ENCODE data around the gene IGFBP6.
"Not testable (repeated sequence)": the region's sequence is repeated elsewhere in the genome, so short reads cannot be mapped to it uniquely, and the experiment has no call there.

The IGFBP6 gene

DNA sequence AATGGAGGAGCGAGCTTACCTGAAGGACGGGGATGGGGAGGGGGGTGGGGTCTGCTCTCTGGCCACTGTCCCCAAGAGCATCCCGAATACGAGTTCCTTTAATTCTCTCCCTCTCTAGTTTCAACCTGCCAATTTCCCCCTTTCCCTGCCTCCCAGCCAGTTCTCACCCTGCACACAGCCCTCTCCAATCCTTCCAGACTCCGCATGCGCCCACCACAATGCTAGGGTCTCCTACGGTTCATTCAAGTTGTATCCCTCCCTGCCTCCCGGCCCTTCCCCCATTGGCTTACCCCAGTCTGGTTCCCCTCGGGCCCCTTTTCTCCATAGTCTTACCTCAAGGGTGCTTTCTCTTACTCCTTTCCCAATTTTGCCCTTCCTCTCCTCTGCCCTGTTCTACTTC, 708 bp upstream of the IGFBP6 start:
- no peak for DNase-seq (ENCODE audit: low spot score)

DNA sequence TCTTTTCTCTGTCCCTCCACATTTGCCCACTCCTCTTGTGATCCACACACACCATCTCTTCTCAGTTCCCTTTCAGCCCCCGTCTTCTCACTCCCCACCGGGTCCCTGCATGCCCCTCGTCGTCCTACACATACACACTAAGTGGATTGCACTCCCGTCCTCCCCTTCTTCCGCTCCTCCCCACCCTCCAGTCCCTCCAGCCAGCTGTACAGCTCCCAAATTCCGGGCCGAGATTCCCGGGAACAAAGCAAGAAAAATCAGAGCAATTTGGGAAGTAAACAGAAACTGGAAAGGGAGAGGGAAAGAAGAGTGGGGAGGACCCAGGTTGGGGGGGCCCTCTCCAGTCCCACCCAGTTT, 282 bp upstream of the IGFBP6 start:
- peak; percentile 50 for DNase-seq (ENCODE audit: low spot score)

DNA sequence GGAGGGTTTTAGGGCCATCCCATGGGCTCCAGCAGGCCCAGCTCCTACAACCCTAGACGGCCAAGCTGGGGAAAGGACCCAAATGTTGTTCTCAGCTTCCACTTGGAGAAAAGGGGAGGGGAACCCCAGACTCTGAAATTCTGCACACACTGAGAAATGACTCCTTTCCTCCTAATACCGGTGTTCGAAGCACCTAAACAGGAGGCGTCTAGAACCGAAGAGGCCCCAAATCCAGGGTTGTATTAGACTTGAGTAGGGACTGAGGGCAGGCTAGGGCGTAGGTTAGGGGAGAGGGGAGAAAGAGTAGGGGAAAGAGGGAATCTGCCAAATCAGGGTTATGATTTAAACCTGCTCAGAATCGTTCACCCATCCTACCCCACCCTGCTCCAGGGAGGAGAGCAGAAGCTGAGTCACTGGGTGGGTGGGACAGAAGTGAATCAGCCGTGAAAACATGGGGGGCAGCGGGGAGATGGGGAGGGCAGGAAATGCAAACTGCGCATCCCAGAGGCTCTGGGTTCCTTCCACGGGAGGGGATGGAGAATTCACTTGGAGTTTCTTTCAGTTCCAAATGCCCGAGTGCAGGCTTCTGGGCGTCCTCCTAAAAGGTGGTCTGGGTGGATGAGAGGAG, 1.0 kb downstream of the IGFBP6 start:
- DNase-seq (ENCODE audit: low spot score): peak; percentile 76

DNA sequence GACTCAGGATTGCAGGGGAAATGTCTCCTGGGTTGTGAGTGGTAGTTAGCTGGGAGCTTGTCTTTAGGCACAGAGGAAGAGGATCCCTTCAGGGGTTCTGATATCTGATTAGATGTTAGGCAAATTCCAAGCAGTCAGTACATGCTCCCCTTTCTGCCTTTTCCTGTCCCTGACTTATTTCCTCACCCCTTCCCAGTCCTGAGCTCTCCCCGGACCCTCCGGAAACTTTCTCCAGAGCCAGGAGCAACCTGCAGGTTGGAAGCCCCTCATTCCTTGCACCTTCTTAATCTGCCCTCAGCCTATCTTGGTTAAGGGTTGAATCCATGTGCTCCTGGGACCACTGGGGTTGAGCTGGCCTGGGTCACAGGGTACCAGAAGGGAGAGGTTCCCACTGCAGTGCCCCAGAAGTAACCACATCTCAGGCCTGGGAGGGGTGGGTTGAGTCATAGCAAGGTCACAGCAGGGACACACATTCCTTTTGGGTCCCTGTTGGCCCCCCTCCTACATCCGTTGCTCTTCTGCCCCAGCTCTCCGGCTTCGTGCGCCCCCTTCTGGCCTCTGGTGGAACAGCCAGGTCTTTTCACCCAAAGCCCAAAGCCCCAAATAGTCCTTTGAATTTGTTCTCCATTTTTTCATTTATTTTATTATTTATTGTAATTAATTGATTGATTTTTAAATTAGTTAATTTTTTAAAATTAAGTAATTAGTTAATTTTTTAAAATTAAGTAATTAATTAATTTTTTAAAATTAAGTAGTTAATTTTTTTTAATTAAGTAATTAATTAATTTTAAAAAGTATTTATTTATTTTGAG, 1.8 kb downstream of the IGFBP6 start:
- DNase-seq (ENCODE audit: low spot score): peak; percentile 97

DNA sequence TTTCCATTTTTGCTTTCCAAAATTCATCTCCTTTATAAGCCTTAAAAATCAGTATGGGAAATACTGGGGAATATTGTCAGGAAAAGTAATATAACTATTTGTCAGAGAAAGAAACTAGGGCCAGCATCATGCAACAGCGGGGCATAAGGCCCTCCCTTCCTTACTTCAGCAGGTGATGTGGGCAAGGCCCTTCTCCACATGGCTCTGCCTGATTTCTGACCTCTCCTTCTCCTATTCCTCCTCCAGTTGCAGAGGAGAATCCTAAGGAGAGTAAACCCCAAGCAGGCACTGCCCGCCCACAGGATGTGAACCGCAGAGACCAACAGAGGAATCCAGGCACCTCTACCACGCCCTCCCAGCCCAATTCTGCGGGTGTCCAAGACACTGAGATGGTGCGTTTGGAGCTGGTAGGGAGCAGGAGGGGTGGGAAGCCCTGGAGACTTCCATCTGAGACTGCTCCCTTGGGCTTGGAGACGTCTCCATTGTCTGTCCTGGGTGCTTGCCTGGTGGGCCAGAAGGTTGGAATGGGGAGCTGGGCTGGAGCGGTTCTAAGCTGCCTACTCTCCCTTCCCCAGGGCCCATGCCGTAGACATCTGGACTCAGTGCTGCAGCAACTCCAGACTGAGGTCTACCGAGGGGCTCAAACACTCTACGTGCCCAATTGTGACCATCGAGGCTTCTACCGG, 3.1 kb downstream of the IGFBP6 start:
- peak; percentile 1 for DNase-seq (ENCODE audit: low spot score)

DNA sequence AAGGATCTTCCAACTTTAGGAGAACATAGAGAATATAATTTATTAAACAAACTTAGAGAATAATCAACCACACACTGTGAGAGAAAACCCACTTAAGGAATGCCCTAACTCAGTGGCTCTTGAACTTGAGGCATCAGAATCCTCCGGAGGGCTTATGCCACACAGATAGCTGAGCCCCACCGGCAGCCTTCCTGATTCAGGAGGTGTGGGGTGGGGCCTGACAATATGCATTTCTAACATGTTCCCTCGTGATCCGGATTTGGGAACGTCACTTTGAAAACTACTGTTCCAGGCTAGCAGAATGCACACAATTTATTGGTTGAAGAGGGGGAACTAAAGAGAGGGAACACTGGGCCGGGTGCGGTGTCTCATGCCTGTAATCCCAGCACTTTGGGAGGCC, 3.8 kb downstream of the IGFBP6 start:
- peak; percentile 1 for DNase-seq (ENCODE audit: low spot score)

DNA sequence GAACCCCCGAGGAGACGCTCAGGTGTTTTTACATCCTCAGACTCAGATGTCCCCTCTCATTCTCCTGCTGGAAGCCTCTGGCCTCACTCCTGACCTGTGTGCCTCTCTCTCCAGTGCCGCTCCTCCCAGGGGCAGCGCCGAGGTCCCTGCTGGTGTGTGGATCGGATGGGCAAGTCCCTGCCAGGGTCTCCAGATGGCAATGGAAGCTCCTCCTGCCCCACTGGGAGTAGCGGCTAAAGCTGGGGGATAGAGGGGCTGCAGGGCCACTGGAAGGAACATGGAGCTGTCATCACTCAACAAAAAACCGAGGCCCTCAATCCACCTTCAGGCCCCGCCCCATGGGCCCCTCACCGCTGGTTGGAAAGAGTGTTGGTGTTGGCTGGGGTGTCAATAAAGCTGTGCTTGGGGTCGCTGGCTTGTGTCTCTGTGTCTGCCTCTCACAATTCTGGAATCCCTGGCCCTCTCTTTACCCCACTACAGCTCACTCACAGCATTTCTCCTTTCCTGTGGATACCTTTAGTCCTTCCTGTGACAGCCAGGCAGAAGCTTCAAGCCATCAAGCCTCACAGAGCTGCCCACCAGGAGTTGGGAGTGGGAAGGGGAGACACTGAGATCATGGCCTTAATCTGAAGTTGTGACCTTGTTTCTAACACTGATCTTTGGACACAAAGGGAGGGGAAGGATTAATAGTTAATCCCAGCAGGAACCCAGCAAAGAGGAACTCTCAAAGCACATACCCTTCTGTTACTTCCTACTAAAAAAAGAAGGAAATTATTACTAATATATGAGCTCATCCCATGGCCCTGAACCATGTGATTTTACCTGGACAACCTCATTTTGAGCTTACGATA, 4.7 kb downstream of the IGFBP6 start:
- DNase-seq (ENCODE audit: low spot score): peak; percentile 2

DNA sequence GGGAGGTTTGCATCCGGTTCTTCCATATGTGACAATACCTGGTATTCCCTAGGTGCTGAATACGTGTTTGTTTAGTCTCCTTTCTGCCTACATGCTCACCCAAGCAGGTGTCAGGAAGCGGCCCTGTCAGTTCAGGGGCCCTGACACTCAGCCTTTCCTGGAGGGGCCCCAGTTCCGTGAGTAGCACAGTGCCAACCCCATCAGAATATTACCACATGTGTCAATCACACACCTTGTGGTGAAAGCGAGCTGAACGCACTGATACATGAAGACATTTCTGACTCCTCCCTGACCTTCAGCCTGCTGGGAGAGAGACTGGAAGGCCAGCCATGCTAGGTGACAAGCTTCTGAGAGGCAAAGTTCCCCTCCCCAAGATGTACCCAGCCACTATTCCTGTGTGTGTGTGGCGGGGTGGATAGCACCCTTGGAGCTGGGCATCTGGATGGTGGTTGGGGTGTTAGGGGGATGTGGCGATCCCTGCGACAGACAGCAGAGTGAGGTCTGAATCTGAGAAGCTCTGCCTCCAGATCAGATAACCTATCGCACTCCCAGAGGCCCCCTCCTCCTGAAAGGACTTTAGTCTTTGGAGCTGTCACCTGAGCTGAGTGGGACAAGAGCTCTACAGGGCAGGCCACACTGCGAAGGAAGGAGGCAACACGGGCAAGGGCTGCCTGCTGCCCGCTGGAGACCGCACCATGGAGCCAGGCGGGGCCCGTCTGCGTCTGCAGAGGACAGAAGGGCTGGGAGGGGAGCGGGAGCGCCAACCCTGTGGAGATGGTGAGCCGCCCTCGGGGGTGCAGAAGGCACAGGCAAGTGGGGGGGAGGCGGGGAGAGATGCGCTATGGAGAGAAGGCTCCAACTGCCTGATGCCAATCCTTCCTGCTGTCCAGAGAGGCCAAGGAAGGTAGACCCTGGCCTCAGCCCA, 5.7 kb downstream of the IGFBP6 start, which contains the start of gene SOAT2:
Gene SOAT2 (plus strand): TSS at position 604 of the 925 bp plus-strand sequence. CDS start 92 bp downstream, at position 696.
- no peak for DNase-seq (ENCODE audit: low spot score)

DNA sequence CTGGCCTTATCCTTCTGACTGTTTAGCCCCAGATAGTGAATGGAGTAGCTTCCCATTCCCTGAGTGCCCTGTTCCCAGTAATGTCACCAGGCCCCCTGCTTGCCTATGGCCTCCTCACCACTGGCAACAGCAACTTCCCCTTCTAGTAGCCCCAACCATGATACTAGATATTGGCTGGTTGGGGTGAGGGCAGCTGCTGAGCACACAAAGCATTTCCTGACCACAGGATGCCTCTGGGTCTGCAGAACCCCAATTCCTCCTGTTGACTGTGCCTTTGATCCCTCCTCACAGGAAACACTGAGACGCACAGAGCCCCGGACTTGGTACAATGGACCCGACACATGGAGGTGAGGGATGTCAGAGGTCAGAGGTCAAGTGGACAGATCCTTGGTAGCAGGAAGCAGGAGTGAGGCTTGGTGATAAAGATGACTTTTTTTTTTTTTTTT, 6.4 kb downstream of the IGFBP6 start:
- DNase-seq (ENCODE audit: low spot score): no peak

DNA sequence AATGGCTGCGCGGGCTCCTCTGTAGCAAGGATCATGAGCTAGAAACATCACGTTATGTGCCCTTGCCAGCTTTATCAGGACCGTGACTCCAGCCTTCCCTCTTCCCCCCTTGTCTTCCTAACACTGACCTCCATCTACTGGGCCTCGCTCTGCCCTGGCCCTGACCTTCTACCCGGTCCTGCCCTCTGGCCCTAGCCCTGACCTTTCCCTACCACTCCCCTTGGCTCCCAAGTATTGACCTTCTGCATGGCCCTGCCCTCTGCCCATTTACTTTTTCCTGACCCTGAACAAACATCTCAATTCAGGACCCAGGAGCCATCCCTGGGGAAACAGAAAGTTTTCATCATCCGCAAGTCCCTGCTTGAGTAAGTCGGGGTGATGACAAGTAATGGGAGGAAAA, 7.8 kb downstream of the IGFBP6 start:
- DNase-seq (ENCODE audit: low spot score): no peak

DNA sequence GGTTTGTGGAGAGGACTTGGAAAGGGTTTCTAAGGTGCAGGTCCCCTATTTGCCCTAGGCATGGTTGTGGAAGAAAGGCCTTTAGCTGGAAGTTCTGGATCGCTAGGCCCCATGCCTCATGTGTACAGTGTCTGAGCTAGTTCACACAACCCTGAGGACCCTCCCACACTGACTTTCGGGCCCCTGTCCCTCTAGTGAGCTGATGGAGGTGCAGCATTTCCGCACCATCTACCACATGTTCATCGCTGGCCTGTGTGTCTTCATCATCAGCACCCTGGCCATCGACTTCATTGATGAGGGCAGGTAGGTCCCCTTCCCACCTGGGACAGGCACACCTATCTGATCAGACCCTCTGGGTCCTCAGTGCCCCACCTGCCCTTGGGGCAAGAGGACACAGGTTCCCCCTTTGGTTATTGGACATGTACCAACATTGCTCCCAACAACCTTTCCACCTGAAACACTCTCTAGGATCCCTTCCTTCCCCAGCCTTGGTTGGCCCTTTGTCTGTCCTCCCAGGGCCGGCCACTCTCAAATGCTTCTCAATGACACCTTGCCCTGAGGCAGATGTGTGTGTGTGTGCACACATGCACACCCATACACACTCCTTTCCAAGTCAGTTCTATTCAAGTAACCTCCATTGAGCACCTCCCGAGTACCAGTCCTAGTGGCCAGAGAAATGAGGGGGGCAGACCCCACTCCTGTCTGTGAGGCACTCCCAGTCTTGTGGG, 8.4 kb downstream of the IGFBP6 start:
- DNase-seq (ENCODE audit: low spot score): no peak

DNA sequence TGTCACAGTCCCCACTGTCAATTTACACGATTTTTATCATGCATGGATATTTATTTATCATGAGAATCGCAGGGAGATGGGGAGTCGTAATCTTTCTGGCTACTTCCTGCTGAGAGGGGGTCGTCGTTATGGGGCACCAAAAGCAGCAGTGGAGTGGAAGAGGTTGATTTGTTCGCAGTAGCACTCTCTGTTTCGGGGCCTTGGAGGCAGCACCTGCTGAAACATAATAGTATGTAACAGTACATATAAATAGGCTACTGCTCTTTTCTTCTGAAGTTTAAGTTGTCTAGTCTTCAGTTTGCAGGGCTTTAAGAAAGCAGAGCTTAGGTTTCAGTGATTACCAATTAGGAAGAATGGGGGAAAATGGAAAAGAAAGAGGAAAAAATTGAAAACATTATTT, 9.7 kb downstream of the IGFBP6 start:
- DNase-seq (ENCODE audit: low spot score): no peak

DNA sequence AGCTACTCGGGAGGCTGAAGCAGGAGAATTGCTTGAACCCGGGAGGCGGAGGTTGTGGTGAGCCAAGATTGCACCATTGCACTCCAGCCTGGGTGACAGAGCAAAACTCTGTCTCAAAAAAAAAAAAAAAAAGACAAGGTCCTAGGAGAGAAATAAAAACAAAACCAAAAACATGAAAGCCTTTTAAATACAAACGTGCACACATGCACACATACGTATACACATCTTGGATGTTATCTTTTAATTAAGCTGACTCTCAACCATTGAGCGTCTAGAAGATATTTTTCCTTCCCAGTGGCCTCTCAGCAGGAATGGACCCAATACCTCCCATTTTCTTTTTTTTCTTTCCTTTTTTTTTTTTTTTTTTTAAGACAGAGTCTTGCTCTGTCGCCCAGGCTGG, 15.0 kb downstream of the IGFBP6 start:
- not testable (repeated sequence) for DNase-seq (ENCODE audit: low spot score)

DNA sequence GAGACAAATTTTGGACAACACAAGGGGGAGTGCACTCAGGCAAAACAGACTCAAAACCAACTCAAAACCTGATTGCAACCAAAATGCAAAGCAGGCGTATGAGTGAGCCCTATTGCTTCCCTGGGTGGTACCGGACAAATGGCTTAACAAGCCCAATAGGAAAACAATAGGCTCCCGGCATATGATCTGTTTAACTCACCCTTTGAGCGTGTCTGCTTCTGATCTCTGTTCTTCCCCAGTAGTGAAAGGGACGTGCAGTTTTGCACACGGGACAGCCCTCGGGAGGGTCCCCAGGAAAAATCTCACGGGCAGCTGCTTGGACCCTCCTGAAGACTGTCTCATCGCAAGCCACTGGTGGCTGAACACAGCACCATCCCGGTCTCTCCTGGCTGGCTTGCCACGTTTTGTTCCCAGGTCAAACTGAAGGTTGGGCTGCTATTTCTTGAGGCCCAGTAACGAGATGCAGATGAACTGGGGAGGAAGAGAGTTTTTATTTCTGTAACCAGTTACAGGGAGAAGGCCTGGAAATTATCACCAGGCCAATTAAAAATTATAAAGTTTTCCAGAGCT, 15.8 kb downstream of the IGFBP6 start:
- no peak for DNase-seq (ENCODE audit: low spot score)

DNA sequence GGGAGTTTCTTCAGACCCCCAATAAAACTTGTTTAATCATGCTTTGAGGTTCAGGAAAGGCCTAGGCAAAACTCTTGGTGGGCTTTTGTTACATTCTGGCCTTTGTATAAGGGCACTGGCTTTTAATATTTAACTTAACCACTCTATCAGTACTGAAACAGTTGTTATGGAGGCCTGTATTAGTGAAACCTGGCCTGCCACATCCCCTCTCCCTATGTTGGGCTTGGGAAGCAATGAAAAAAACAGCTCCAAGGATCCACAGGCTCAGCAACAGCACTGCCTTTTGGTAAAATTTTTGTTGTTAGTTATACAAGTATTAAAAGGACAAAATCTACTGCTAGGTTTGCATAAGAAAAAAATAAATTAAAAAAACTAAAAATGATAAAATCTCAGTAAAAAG, 16.5 kb downstream of the IGFBP6 start:
- no peak for DNase-seq (ENCODE audit: low spot score)

DNA sequence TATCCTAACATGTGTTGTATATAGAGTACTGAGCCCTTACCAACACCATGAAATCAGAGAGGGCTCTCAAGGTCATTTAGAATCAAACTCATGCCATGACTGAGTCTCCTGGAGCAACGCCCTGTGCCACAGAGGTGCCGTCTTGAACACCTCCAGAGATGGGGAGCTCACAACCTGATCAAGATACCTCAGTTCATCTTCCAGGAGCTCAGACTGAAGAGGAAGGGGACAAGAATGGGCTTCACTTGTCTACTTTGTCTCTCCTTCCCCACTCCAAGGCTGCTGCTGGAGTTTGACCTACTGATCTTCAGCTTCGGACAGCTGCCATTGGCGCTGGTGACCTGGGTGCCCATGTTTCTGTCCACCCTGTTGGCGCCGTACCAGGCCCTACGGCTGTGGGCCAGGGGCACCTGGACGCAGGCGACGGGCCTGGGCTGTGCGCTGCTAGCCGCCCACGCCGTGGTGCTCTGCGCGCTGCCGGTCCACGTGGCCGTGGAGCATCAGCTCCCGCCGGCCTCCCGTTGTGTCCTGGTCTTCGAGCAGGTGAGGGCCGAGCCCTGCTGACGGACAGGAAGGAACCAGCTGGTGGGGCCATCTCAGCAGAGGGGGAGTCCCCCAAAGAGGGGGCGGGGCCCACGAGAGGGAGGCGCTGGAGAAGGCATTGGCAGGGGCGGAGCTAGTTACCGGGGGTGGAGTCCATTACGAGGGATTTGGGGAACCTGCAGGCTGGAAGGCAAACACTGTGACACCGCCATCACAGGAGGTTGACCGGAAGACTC, 17.8 kb downstream of the IGFBP6 start:
- DNase-seq (ENCODE audit: low spot score): no peak

DNA sequence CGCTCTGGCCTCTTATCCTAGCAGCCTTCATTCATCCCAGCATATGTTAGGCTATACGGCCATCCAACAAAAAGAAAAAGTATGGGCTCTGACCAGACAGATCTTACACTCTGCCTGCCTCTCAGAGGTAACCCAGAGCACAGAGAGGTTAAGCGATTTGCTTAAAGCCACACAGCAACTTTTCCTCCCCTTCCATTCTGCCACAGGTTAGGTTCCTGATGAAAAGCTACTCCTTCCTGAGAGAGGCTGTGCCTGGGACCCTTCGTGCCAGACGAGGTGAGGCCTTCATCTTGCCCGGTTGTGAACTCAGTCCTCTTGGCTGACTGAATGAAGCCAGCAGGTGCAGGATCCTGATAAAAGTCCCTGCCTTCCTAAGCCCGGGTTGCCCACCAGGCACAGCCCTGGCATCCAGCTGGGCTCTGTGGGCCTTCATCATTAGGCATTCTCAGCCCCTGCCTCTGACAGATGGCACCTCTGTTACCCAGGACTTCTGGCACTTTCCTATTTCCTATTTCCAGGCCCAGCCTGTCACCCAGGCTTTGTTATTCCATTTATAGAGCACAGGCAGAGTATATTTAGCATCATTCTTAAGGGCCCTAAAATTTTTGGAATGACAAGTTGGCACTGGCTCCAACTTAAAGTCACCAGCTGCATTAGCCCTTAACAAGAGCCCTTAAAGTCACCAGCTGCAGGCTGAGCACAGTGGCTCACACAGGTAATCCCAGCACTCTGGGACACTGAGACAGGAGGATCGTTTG, 18.6 kb downstream of the IGFBP6 start:
- no peak for DNase-seq (ENCODE audit: low spot score)

DNA sequence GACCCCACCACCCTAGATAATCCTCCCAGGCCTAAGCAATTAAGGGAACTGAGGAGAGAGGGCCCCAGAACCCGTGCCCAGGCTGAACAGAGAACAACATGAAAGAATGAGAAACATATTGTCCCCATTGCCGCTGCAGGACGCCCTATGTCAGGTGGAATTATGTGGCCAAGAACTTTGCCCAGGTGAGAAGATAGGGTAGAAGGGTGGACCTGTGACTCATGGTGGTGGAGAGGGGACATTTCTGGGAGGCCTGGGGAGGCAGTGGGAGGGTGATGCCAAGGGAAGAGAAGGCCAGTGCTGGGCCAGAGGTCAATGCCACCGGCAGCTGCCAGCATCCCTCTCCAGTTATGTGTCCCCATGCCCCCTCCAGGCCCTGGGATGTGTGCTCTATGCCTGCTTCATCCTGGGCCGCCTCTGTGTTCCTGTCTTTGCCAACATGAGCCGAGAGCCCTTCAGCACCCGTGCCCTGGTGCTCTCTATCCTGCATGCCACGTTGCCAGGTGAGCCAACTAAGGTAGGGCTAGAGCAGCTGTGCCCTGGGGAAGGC, 21.4 kb downstream of the IGFBP6 start:
- no peak for DNase-seq (ENCODE audit: low spot score)
